ENCODE measurements around the gene TSPAN3.

The TSPAN3 gene

GRCh38 chr15:77001351-77001750 is 69.6 kb downstream of the TSPAN3 start:
- in situ Hi-C loops (cut with HindIII; ENCODE audit: low sequenced_read_pairs): no loop called here
- TF ChIP-seq CTCF (IDR thresholded peaks at IDR 0.05; ENCODE audit: low read depth, low read length): no peak
- H3K4me3 ChIP-seq (ENCODE audit: low read depth, low read length): no peak overlapping the region
- no peak for DNase-seq (ENCODE audit: low read depth, low spot score)

DNA sequence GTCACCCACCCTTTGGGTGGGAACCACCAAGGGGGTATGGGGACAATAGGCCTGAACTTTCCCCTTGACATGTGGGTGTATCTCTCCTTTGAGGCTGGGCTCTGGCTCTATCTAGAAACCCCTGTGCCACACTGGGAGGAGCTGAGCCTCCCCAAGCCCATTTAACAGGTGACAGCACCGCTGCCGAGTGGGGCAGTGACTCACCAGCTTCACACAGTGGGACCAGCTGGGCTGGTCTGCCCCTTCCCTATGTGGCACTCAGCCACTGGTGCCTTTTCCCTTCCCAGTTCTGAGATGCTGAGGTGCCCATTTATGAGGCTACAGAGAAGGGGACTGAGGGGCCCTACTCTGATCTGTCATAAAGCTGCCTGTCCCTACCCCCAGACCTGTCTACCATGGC is 70.9 kb downstream of the TSPAN3 start:
- H3K4me3 ChIP-seq (ENCODE audit: low read depth, low read length): no peak overlapping the region
- in situ Hi-C loops (cut with HindIII; ENCODE audit: low sequenced_read_pairs): no loop called here
- TF ChIP-seq CTCF (IDR thresholded peaks at IDR 0.05; ENCODE audit: low read depth, low read length): no peak
- no peak for DNase-seq (ENCODE audit: low read depth, low spot score)

GRCh38 chr15:76998663-76999285 is 72.1 kb downstream of the TSPAN3 start:
- H3K4me3 ChIP-seq (ENCODE audit: low read depth, low read length): no peak overlapping the region
- TF ChIP-seq CTCF (IDR thresholded peaks at IDR 0.05; ENCODE audit: low read depth, low read length): no peak
- no peak for DNase-seq (ENCODE audit: low read depth, low spot score)
- in situ Hi-C loops (cut with HindIII; ENCODE audit: low sequenced_read_pairs): no loop called here

GRCh38 chr15:76996526-76997401 is 74.1 kb downstream of the TSPAN3 start:
- no peak for TF ChIP-seq CTCF (IDR thresholded peaks at IDR 0.05; ENCODE audit: low read depth, low read length)
- no peak overlapping the region for H3K4me3 ChIP-seq (ENCODE audit: low read depth, low read length)
- no peak for DNase-seq (ENCODE audit: low read depth, low spot score)
- in situ Hi-C loops (cut with HindIII; ENCODE audit: low sequenced_read_pairs): no loop called here

- in situ Hi-C loops (cut with HindIII; ENCODE audit: low sequenced_read_pairs): no loop called here
- no peak for TF ChIP-seq CTCF (IDR thresholded peaks at IDR 0.05; ENCODE audit: low read depth, low read length)
- DNase-seq (ENCODE audit: low read depth, low spot score): no peak
- no peak overlapping the region for H3K4me3 ChIP-seq (ENCODE audit: low read depth, low read length)
These were observed 74.8 kb downstream of the TSPAN3 start for GRCh38 chr15:76996076-76996525.

GRCh38 chr15:76994971-76995945 is 75.7 kb downstream of the TSPAN3 start, which contains the start of gene PSTPIP1:
Gene PSTPIP1 (plus strand): TSS chr15:76995126. CDS start chr15:76995574, 448 bp downstream.
- TF ChIP-seq CTCF (IDR thresholded peaks at IDR 0.05; ENCODE audit: low read depth, low read length): no peak
- no peak within 1 kb of the TSS for H3K4me3 ChIP-seq (ENCODE audit: low read depth, low read length)
- no peak for DNase-seq (ENCODE audit: low read depth, low spot score)
- in situ Hi-C loops (cut with HindIII; ENCODE audit: low sequenced_read_pairs): no loop called here
